ENCODE measurements around the gene CACNG5.

The CACNG5 gene

DNA sequence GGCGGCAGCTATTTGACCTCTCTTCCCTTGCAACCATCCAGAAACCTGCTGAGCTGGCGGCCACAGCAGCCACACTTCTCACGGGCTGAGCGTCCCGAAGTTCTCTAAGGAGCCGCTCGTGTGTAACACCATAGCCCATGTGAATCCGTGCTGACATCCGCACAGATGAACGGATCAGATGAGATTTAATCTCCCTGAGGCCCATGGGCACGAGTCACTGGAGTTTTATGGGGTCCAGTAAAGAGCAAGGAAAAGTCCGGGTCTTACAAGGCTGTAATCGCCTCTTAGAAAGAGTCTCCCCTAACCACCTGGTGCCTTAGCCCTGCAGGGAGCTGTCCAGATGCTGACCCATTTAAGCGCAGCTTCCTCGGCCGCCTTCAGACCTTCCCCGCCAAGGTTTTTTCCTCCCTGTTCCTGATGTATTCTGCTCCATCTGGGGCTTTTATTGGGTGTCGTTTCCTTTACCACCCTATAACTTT, 5.5 kb upstream of the CACNG5 start:
- no peak for DNase-seq

GRCh38 chr17:66829883-66830282, 5.0 kb upstream of the CACNG5 start:
- no peak for DNase-seq

DNA sequence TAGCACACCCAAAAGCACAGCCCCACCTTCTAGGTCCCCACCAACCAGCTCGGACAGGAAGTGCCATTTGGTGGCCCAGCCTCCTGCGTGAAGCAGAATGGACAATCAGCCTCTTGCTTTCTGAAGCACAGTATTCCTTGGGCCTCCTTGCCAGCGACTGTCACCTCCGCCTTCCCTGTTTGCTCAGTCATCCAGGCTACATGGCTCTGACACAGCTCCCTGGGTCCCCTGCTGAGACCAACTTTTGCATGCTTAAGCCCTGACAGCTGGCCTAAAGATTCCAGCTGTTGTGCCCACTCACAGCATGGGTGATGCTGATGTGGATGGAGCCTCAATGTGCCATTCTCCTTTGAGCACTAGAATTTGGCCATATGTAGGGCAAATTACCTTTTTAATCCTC, 4.5 kb upstream of the CACNG5 start:
- no peak for DNase-seq

DNA sequence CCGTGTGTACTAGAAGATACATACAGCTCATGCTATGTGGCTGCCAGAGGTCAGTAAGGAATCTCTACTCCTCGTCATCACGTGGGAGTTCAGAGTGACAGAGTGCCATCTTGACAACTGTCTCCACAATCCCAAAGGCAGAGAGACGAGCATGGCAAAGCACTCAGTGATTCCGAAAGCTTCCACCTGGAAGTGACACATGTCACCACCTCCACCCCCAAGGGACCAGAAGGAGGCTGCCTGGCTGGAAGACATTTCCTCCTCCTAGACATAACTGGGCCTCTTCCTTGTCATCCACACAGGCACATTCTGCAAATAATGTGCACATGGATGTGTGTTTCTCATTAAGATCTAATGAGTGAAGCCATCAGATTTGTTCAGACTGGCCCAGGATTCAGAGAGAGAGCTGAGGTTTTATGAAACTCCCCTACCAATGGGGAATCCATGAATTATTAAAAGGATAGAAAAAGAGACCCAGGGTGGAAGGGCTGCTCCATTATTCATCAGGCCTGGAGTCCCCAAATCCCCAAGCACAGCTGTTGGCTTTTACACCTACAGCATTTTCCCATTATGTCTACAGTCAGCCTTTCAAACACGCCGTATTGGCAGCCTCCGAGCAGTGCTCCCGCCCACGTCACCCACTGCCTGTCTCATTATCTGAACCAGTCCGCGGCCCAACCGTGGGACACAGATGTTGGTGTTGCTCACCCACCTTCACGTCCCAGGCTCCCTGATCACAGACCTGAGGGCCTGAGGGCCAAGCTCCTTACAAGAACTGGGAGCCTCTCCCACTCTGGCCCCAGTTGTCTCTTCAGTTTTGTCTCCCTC, 3.3 kb upstream of the CACNG5 start:
- DNase-seq, result no peak

DNA sequence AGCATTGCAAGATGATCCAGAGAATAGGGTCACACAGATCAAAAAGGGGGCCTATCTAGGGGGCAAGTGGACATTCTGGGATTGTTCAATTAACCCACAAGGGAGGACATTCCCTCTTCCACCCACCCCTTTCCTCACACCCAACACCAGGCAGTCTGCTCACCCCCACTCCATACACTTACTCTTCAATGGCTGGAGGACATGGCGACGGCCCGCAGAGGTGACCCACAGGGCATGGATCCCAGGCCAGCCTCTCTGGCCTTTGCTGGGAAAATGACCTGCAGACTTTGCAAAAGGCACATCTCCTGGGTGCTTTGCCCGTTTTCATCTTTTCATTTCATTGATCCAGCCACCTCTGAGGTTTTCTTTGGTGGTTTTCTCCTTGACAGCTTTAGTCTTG, 1.7 kb upstream of the CACNG5 start:
- DNase-seq, result no peak

GRCh38 chr17:66834426-66834918, 445 bp upstream of the CACNG5 start:
- no peak for DNase-seq

DNA sequence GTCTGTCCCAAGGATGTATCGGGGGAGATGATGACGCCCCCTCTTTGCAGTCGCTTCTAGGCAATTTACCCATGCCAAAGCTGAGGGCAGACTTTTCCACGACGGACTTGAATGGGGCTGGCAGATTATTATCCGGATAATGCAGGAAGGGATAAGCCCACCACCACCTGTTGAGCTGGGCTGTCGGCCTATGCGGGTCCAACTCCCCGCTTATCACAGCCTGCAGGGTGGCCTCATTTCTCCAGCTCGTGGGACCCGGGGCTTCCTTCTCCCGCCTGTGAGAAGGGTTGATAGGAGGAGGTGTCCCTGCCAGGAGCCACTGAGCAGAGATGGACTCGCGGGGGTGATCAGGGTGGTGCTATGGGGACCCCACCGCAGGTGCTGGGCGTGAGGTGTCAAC, 559 bp downstream of the CACNG5 start:
- DNase-seq, result no peak

GRCh38 chr17:66836063-66837005, 1.4 kb downstream of the CACNG5 start:
- no peak for DNase-seq

GRCh38 chr17:66837226-66837625, 2.3 kb downstream of the CACNG5 start:
- DNase-seq, result no peak

DNA sequence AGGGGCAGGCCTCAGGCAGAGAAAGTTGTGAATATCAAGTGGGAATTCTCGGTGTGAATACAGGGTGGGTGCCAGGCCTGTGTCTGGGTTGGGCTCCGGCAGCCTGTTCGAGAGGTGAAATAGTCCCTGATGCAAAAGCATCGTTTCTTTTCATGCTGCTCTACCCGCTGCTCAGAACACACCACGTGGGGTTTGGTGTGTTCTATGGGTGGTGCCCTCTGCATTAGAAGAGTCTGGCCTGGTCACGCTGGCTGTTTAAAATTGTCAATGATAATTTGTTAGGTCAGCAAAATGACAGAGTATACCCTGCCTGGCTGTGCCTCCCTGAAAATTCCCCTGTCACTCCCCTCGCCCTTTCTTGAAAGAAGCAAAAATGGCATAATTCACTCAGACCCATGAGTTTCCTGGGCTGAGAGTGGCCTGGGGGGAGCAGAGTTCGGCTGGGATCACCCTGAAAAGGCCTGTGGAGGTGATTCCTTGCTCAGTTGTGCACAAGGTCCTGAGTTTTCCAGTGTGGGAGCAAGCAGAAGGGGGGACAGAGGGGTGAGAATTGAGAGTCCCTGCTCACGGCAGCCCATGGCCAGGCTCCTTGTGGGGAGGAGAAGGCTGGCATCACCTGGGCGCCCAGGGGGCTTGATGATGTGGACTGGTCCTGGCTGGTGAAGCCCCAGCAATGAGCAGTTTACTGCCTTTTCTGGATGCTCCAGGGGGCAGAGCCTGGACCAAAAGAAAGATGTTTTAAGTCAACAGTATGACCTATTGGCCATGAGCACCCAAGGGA, 3.2 kb downstream of the CACNG5 start:
- DNase-seq, result no peak

DNA sequence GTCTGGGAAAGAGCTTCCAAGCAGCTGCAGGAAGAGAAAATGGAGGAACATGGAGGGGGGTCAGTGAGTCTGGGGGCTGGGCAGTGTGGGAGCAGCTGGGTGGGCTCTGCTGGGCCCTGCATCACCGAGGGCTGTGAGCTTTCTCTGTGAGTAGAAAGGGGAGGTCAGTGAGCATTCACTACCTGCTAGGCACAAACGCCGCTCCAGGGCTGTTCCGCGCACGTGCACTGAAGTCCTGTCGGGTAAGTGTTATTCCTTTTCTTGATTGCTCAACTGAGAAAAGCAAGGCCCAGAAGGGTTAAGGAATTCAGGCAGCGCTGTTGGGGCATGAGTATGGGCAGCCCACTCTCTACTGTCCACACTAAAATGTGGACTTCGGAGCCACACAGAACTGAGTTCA, 4.7 kb downstream of the CACNG5 start:
- DNase-seq, result no peak

DNA sequence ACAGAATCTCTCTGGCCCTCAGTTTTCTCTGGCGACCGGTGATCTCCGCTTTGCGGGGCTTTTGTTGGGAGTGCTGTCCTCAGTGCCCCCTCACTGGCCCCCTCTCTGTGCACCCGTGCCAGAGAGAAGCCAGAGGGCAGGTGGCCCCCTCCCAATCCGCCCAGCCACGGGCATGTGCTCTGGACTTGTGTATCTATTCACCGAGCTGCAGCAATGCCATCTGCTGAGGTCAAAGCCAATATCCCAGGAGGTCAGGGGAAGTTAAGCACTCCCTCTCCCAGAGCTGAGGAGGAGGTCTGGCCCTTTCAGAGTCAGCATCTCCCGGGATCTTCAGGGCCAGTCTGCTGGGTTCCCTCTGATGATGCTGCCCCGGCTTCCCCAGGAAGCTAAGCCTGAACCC, 5.1 kb downstream of the CACNG5 start:
- DNase-seq, result no peak

- DNase-seq, result no peak
Measured at GRCh38 chr17:66841328-66841727, 6.4 kb downstream of the CACNG5 start.

DNA sequence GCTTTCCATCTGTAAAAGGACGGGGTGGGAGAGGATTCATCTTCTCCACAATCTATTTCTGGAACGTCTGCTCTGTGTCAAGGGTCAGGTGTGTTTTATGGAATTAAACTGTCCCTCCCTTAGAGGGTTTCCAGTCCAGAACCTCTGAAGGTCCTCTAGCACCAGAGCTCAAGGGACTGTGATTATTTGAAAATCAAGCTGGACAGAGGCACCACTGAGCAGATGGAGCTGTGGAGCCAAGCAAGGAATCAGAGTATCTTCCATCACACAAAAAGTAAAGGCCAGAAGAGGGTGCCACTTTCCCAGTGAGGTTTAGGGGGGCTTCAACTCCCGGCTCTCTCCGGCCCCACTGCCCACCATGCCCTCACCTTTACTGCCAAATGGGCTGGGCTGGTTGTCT, 6.8 kb downstream of the CACNG5 start:
- no peak for DNase-seq

GRCh38 chr17:66842505-66842904, 7.6 kb downstream of the CACNG5 start:
- no peak for DNase-seq

GRCh38 chr17:66842959-66843358, 8.0 kb downstream of the CACNG5 start:
- DNase-seq, result no peak

DNA sequence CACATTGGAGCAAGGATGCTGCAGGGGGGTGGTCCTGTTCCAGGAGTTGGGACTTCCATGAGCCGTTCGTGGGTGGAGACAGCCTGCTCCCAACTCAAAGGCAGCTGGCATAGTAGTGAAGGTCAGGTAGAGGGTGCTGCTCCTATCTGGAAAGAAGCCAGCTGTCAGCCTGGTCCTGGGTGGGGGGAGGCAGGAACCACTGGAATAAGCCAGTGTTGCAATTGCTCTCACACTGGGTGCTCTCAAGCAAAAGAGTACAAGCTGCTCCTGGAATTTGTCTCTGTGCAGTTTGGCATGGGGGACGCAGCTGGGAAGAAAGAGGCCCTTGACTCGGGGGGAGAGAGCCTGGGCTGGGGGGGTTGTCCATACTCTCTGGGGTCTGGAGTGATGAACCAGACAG, 8.7 kb downstream of the CACNG5 start:
- no peak for DNase-seq

- DNase-seq, result no peak
Measured at GRCh38 chr17:66847704-66848103, 12.8 kb downstream of the CACNG5 start.

DNA sequence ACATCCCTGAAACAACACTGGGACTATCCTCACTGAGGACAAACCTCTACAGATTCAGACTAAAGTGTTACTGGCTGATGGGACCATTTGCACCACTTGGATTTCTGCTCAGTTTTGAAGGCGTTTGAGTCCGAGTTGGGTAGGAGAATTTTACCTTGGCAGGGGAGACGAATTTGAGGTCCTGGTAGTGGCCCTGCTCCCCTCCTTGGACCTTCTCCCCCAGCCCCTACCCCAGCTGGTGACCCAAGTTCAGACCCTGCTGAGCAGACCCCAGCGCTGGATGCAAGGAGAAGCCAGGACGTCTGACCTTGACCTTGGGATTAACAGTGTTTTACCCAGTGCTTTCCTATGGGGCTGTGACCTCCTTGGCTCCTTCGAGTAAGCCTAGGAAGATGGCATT, 13.6 kb downstream of the CACNG5 start:
- no peak for DNase-seq

DNA sequence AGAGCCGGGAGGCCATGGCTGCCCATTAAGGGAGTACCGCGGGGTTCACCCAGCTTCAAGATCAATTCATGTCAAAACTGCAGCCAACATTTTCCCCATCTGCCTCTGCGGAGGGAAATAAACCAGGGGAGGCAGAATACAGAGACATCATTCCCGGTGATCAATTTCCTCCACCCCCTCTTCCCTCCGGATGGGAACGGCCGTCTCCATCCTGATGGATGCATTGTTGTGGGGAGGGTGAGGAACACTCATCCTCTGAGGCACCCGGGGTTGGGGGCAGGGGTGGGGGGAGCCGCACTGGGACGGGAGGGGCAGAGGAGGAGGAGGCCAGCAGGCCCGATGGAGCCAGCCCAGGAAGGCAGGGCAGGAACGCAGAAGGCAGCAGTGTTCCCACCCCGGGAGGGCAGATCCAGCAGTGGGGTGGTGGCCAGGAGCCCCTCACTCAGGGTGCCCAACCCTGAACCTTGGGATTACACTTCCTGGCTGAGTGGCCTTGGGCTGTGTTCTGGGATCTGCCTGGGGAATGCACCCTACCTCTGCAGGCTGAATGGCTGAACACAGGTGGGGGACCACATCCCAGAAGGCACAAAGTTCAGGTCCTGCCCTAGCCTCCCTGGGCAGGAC, 14.2 kb downstream of the CACNG5 start:
- no peak for DNase-seq

GRCh38 chr17:66849851-66850580, 15.1 kb downstream of the CACNG5 start:
- no peak for DNase-seq

DNA sequence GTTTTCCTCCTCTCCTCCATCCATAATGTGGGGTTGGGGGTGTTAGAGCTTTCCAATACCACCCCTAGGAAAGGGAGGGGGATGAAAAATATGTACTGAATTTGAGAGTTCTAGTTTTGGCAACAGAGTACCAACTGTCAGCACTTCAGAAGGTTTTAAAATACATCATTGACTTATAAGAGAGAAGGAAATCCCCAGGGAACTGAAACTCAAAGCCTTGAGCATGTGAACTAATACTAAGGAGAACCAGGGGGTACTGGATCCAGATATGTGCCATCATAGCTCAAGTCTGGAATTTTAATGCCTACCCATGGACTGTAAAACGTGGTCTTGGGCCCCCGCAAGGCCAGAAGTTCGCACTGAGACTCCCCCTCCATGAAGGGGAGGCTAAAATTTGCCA, 15.8 kb downstream of the CACNG5 start:
- DNase-seq, result no peak

All from NCI-H1105 treated with DMSO at 0.1 percent for 48 hours (cell line).